Stimulated activated CD4-positive, alpha-beta T cell treated with anti-CD3 and anti-CD28 coated beads, Interleukin-2, amount 100 ng/mL, for 24 hours (primary cell): ENCODE results near the gene IL7R.

Source experiments
- DNase-seq, 2 donors: peaks; one replicate each; pipeline ENCODE4 v3.0.0-alpha.2; 2020

IL7R gene

GRCh38 chr5:35856765-35857351 is at the start of gene IL7R:
IL7R (plus strand) TSS chr5:35856891; CDS start chr5:35856978, 87 bp downstream.
- no peak for DNase-seq

GRCh38 chr5:35810601-35811000 is 46.1 kb upstream of the IL7R start:
- DNase-seq: no peak

- DNase-seq: peak in 1 of 2 donors; percentile 36
Observed at GRCh38 chr5:35811108-35811741, 45.5 kb upstream of the IL7R start.

GRCh38 chr5:35813521-35813920 is 43.2 kb upstream of the IL7R start:
- no peak for DNase-seq

- DNase-seq: peak in 1 of 2 donors; percentile 35
Observed at GRCh38 chr5:35815089-35815936, 41.4 kb upstream of the IL7R start.

GRCh38 chr5:35816881-35817521 is 39.7 kb upstream of the IL7R start:
- no peak for DNase-seq

GRCh38 chr5:35819026-35819425 is 37.7 kb upstream of the IL7R start:
- DNase-seq: no peak

GRCh38 chr5:35819668-35820067 is 37.0 kb upstream of the IL7R start:
- no peak for DNase-seq

GRCh38 chr5:35820735-35821134 is 36.0 kb upstream of the IL7R start:
- no peak for DNase-seq

GRCh38 chr5:35821513-35821912 is 35.2 kb upstream of the IL7R start:
- DNase-seq: peak; percentile 51 to 63

- DNase-seq: peak in 1 of 2 donors; percentile 37
Observed at GRCh38 chr5:35822511-35822910, 34.2 kb upstream of the IL7R start.

GRCh38 chr5:35823347-35824098 is 33.2 kb upstream of the IL7R start:
- no peak for DNase-seq

GRCh38 chr5:35826056-35826455 is 30.6 kb upstream of the IL7R start:
- DNase-seq: no peak

- peak; percentile 42 to 52 for DNase-seq
Observed at GRCh38 chr5:35826554-35826953, 30.1 kb upstream of the IL7R start.

- DNase-seq: no peak
Observed at GRCh38 chr5:35828082-35828598, 28.6 kb upstream of the IL7R start.

- DNase-seq: no peak
Observed at GRCh38 chr5:35830587-35830986, 26.1 kb upstream of the IL7R start.

- no peak for DNase-seq
Observed at GRCh38 chr5:35832762-35833161, 23.9 kb upstream of the IL7R start.

GRCh38 chr5:35833224-35833623 is 23.5 kb upstream of the IL7R start:
- DNase-seq: no peak

- DNase-seq: no peak
Observed at GRCh38 chr5:35835796-35836742, 20.6 kb upstream of the IL7R start.

- no peak for DNase-seq
Observed at GRCh38 chr5:35838370-35839042, 18.2 kb upstream of the IL7R start.

- DNase-seq: no peak
Observed at GRCh38 chr5:35842856-35843255, 13.8 kb upstream of the IL7R start.
